Subcutaneous abdominal adipose tissue (tissue), 5 donors: ENCODE data around the gene AIG1.

Source experiments
- H3K27ac ChIP-seq: one replicate; pipeline ENCODE4 v1.7.0; 2013; ENCODE audit warnings: low read depth, mild to moderate bottlenecking, inconsistent platforms, low read length, moderate library complexity
- H3K27me3 ChIP-seq, 5 donors: one replicate each; pipeline ENCODE4 v1.7.0; 2013; ENCODE audit warnings: low read length in 5 of 5, inconsistent platforms in 1 of 5; ENCODE audit not compliant: control insufficient read depth in 5 of 5, insufficient read depth in 4 of 5
- H3K36me3 ChIP-seq, 5 donors: one replicate each; pipeline ENCODE4 v1.7.0; 2013; ENCODE audit warnings: low read length in 5 of 5; ENCODE audit not compliant: control insufficient read depth in 5 of 5, insufficient read depth in 5 of 5
- H3K4me1 ChIP-seq, 5 donors: one replicate each; pipeline ENCODE4 v1.7.0; 2013; ENCODE audit warnings: low read length in 5 of 5, mild to moderate bottlenecking in 3 of 5, moderate library complexity in 1 of 5; ENCODE audit not compliant: control insufficient read depth in 5 of 5, insufficient read depth in 5 of 5
- H3K4me3 ChIP-seq, 5 donors: one replicate each; pipeline ENCODE4 v1.7.0; 2013; ENCODE audit warnings: low read length in 5 of 5, low read depth in 1 of 5
- H3K9ac ChIP-seq, 5 donors: one replicate each; pipeline ENCODE4 v1.7.0; 2013; ENCODE audit warnings: low read length in 5 of 5, mild to moderate bottlenecking in 4 of 5, moderate library complexity in 3 of 5
- H3K9me3 ChIP-seq, 5 donors: one replicate each; pipeline ENCODE4 v1.7.0; 2013; ENCODE audit warnings: low read length in 5 of 5; ENCODE audit not compliant: control insufficient read depth in 5 of 5
- donor health status: healthy.
- donor health status: healthy.
- donor health status: healthy.
- donor health status: healthy.
- donor health status: healthy.

The AIG1 gene

DNA sequence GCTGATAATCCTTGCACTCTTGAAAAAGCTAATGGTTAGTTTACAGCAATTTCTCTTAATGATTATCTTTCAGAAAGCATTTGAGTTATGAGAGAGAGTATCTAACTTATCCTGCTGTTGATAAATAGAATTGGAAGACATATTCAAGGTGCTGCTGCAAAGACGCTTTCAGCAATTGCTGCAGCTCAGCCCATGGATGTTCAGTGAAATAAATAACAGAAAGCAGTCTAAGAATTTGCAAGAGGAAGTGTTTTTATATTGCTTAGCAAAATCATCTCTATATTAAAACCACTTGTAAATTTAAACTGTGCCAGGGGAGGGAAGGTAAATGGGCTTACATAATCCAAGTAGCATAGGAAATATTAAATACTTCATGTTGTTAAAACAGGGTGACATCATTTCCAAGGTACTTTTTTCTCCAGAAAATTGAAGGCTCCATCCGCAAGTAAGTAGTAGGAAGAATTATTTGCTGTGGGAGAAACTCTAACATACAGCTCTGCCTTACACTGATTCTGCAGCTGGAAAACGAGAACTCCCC, 201.3 kb downstream of the AIG1 start:
- H3K27ac ChIP-seq = no peak overlapping the region
- no peak overlapping the region for H3K4me3 ChIP-seq
- peaks cover 0 to 3% (median 0%) of the 10 kb centered on the region in 5 donors for H3K9me3 ChIP-seq
- peaks cover 0 to 2% (median 0%) of the 10 kb centered on the region in 5 donors for H3K36me3 ChIP-seq
- no peaks in the 10 kb centered on the region for H3K27me3 ChIP-seq
- no peak overlapping the region for H3K9ac ChIP-seq
- no peaks in the 10 kb centered on the region for H3K4me1 ChIP-seq

GRCh38 chr6:143262859-143263258, 202.2 kb downstream of the AIG1 start:
- peaks cover 0 to 4% (median 3%) of the 10 kb centered on the region in 5 donors for H3K4me1 ChIP-seq
- no peak overlapping the region for H3K27ac ChIP-seq
- H3K4me3 ChIP-seq = no peak overlapping the region
- no peaks in the 10 kb centered on the region for H3K27me3 ChIP-seq
- no peak overlapping the region for H3K9ac ChIP-seq
- H3K36me3 ChIP-seq = peaks cover 0 to 2% (median 0%) of the 10 kb centered on the region in 5 donors
- peaks cover 0 to 3% (median 0%) of the 10 kb centered on the region in 5 donors for H3K9me3 ChIP-seq

DNA sequence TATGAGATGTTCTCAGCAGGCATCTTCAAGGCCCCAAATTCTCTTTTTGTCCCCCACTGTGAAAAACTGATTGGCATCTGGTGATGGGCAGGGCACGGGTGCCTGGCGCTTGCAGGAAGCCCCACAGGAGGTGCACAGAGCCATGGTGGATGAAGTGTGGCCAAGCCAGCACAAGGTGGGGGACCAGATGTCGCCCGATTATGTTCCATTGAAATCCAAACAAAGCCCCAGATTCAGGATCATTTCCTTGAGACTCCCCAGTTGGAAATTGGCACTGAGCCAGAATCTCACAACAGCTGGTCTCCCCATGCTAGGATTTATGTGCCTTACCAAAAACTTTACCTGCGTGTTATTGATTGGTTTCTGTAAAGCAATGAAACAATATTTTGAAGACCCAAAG, 203.7 kb downstream of the AIG1 start:
- Histone ChIP-seq H3K27ac (no peak overlapping the region), H3K9ac (no peak overlapping the region), H3K27me3 (no peaks in the 10 kb centered on the region), H3K4me1 (peaks cover 0 to 9% (median 7%) of the 10 kb centered on the region in 5 donors), H3K9me3 (peaks cover 0 to 3% (median 0%) of the 10 kb centered on the region in 5 donors), H3K36me3 (peaks cover 0 to 2% (median 0%) of the 10 kb centered on the region in 5 donors), H3K4me3 (no peak overlapping the region)

GRCh38 chr6:143264986-143265764, 204.5 kb downstream of the AIG1 start:
- Histone ChIP-seq H3K4me1 (peaks cover 0 to 9% (median 7%) of the 10 kb centered on the region in 5 donors), H3K9ac (no peak overlapping the region), H3K27ac (no peak overlapping the region), H3K36me3 (peaks cover 0 to 2% (median 0%) of the 10 kb centered on the region in 5 donors), H3K27me3 (no peaks in the 10 kb centered on the region), H3K9me3 (no peaks in the 10 kb centered on the region), H3K4me3 (no peak overlapping the region)

- H3K4me3 ChIP-seq = no peak overlapping the region
- no peaks in the 10 kb centered on the region for H3K27me3 ChIP-seq
- no peak overlapping the region for H3K9ac ChIP-seq
- H3K4me1 ChIP-seq = peaks cover 0 to 17% (median 13%) of the 10 kb centered on the region in 5 donors
- peaks cover 0 to 2% (median 0%) of the 10 kb centered on the region in 5 donors for H3K36me3 ChIP-seq
- H3K9me3 ChIP-seq = no peaks in the 10 kb centered on the region
- H3K27ac ChIP-seq = no peak overlapping the region
These were observed 207.1 kb downstream of the AIG1 start for GRCh38 chr6:143267760-143268159.

DNA sequence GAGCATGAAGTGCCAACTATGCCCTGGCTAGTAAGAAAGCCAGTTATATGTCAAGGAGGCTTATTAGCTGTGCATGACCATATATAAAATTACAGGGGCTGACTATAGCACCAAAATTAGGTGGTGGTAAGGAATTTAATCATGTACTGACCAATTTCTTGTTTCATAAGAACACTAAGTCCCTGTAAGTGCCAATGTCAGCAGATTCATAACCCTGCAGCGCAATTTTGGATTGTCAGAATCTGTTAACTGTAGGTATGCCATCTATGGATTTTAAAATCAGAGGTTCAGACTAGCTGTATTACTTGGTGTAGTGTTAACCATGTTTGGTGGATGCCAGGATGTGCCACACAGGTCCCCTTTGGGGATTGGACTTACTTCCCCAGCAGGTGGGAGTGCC, 207.8 kb downstream of the AIG1 start:
- Histone ChIP-seq H3K9ac (no peak overlapping the region), H3K36me3 (peaks cover 0 to 2% (median 0%) of the 10 kb centered on the region in 5 donors), H3K4me1 (peaks cover 0 to 17% (median 13%) of the 10 kb centered on the region in 5 donors), H3K4me3 (no peak overlapping the region), H3K9me3 (no peaks in the 10 kb centered on the region), H3K27ac (no peak overlapping the region), H3K27me3 (no peaks in the 10 kb centered on the region)

DNA sequence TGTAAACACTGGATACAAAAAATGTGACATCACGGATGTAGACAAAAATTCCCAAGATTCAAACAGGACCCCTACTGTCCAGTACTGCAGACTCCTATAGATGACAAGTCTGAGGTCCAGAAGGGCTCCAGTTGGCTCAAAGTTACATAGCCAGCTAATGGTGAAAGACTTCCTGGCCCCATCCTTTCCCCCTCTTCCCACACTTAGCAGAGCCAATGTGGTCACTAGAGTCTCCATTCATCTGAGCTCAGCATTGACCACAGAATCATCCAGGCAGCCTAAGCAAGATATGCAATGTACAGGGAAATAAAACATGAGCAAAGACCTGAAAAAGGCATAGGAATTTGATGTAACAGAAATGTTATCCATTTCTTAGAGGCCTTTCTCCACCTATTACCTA, 209.3 kb downstream of the AIG1 start:
- Histone ChIP-seq H3K36me3 (peaks cover 0 to 2% (median 0%) of the 10 kb centered on the region in 5 donors), H3K4me3 (no peak overlapping the region), H3K4me1 (peaks cover 0 to 17% (median 13%) of the 10 kb centered on the region in 5 donors), H3K27ac (no peak overlapping the region), H3K9ac (no peak overlapping the region), H3K9me3 (no peaks in the 10 kb centered on the region), H3K27me3 (no peaks in the 10 kb centered on the region)

GRCh38 chr6:143271024-143271423, 210.3 kb downstream of the AIG1 start:
- Histone ChIP-seq H3K9me3 (no peaks in the 10 kb centered on the region), H3K36me3 (no peaks in the 10 kb centered on the region), H3K4me1 (peaks cover 0 to 17% (median 13%) of the 10 kb centered on the region in 5 donors), H3K4me3 (no peak overlapping the region), H3K9ac (no peak overlapping the region), H3K27me3 (no peaks in the 10 kb centered on the region), H3K27ac (no peak overlapping the region)

- H3K4me3 ChIP-seq = no peak overlapping the region
- H3K27ac ChIP-seq = no peak overlapping the region
- no peaks in the 10 kb centered on the region for H3K27me3 ChIP-seq
- no peaks in the 10 kb centered on the region for H3K36me3 ChIP-seq
- H3K4me1 ChIP-seq = no peaks in the 10 kb centered on the region
- H3K9me3 ChIP-seq = no peaks in the 10 kb centered on the region
- H3K9ac ChIP-seq = no peak overlapping the region
These were observed 215.7 kb downstream of the AIG1 start for GRCh38 chr6:143276436-143276835.

DNA sequence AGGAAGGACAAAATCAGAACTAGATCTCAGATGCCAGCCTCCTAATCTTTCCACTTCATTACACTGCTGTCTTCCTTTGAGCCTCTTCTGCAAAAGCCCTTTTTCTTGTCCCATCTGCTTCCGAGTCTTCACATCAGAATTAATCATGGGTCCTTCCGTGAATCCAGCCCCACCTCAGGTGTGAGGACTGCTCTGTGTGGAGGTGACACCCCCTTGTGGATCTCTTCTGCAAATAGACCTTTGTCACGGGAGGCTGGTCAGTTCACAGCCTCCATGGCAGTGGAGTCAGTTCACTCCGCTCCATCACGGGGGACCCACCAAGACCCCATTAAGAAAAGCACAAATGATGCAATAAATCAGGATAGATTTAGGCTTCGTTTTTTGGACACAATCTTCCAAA, 218.7 kb downstream of the AIG1 start:
- Histone ChIP-seq H3K4me1 (peaks cover 0 to 4% (median 0%) of the 10 kb centered on the region in 5 donors), H3K27ac (no peak overlapping the region), H3K9ac (no peak overlapping the region), H3K27me3 (no peaks in the 10 kb centered on the region), H3K4me3 (no peak overlapping the region), H3K36me3 (no peaks in the 10 kb centered on the region), H3K9me3 (no peaks in the 10 kb centered on the region)
